Mesenchymal stem cell (in vitro differentiated cells and primary cell): Measurements from ENCODE around the gene MACROH2A1.

Experiments used
- DNase-seq: peaks from one replicate; pipeline ENCODE4 v3.0.0-alpha.2; 2013
- H2AFZ ChIP-seq: one replicate; pipeline ENCODE4 v1.6.1; 2013; ENCODE audit warnings: low read depth, mild to moderate bottlenecking, control low read depth, inconsistent platforms, low read length, moderate library complexity
- H2AK5ac ChIP-seq: 2 replicates; pipeline ENCODE4 v1.6.1; 2013; ENCODE audit warnings: low read length, moderate library complexity, mild to moderate bottlenecking, inconsistent platforms; ENCODE audit not compliant: severe bottlenecking
- H2BK120ac ChIP-seq: one replicate; pipeline ENCODE4 v1.6.1; 2013; ENCODE audit warnings: low read depth, mild to moderate bottlenecking, inconsistent platforms, low read length, moderate library complexity
- H2BK12ac ChIP-seq, 2 experiments: one replicate each; pipeline ENCODE4 v1.6.1; 2013; ENCODE audit warnings: inconsistent platforms in 2 of 2, low read length in 2 of 2, mild to moderate bottlenecking in 2 of 2, moderate library complexity in 2 of 2, control low read depth in 1 of 2
- H2BK15ac ChIP-seq: one replicate; pipeline ENCODE4 v1.6.1; 2013; ENCODE audit warnings: mild to moderate bottlenecking, low read depth, inconsistent platforms; ENCODE audit not compliant: poor library complexity, severe bottlenecking
- H2BK5ac ChIP-seq: 2 replicates; pipeline ENCODE4 v1.6.1; 2013; ENCODE audit warnings: low read depth, mild to moderate bottlenecking, low read length, control low read depth, inconsistent platforms; ENCODE audit not compliant: poor library complexity, severe bottlenecking
- H3K14ac ChIP-seq, 2 experiments: one replicate each; pipeline ENCODE4 v1.6.1; 2013; ENCODE audit warnings: inconsistent platforms in 2 of 2, low read length in 2 of 2, control low read depth in 1 of 2, mild to moderate bottlenecking in 1 of 2, moderate library complexity in 1 of 2
- H3K18ac ChIP-seq, 2 experiments: one replicate each; pipeline ENCODE4 v1.6.1; 2013; ENCODE audit warnings: inconsistent platforms in 2 of 2, low read length in 2 of 2, control low read depth in 1 of 2, low read depth in 1 of 2, mild to moderate bottlenecking in 1 of 2
- H3K23ac ChIP-seq, 2 experiments: one replicate each; pipeline ENCODE4 v1.6.1; 2013; ENCODE audit warnings: inconsistent platforms in 2 of 2, low read length in 2 of 2, mild to moderate bottlenecking in 2 of 2, moderate library complexity in 2 of 2, control low read depth in 1 of 2
- H3K27ac ChIP-seq: 2 replicates; pipeline ENCODE4 v1.5.1; 2013; ENCODE audit warnings: mild to moderate bottlenecking, moderate library complexity, low read length, control low read depth, inconsistent platforms; ENCODE audit not compliant: poor library complexity, severe bottlenecking
- H3K27me3 ChIP-seq, 2 experiments: 2 replicates each; pipeline versions ENCODE4 v1.6.1 to v1.7.0; 2013; ENCODE audit warnings: low read length in 2 of 2, mild to moderate bottlenecking in 2 of 2, moderate library complexity in 2 of 2, control low read depth in 1 of 2, inconsistent platforms in 1 of 2; ENCODE audit not compliant: control insufficient read depth in 1 of 2, insufficient read depth in 1 of 2
- H3K36me3 ChIP-seq, 2 experiments: 2 replicates each; pipeline versions ENCODE4 v1.6.1 to v1.7.0; 2013; ENCODE audit warnings: low read length in 2 of 2, control low read depth in 1 of 2, inconsistent platforms in 1 of 2, low read depth in 1 of 2, mild to moderate bottlenecking in 1 of 2; ENCODE audit not compliant: insufficient read depth in 2 of 2, control insufficient read depth in 1 of 2
- H3K4ac ChIP-seq, 2 experiments: one replicate each; pipeline ENCODE4 v1.6.1; 2013; ENCODE audit warnings: inconsistent platforms in 2 of 2, low read length in 2 of 2, mild to moderate bottlenecking in 2 of 2, moderate library complexity in 2 of 2, control low read depth in 1 of 2, low read depth in 1 of 2
- H3K4me1 ChIP-seq: 2 replicates; pipeline ENCODE4 v1.6.1; 2013; ENCODE audit warnings: low read depth, low read length, control low read depth; ENCODE audit not compliant: control insufficient read depth, insufficient read depth
- H3K4me2 ChIP-seq: 2 replicates; pipeline ENCODE4 v1.6.1; 2013; ENCODE audit warnings: low read length, mild to moderate bottlenecking, inconsistent platforms; ENCODE audit not compliant: poor library complexity, severe bottlenecking
- H3K4me3 ChIP-seq, 2 experiments: 2 replicates each; pipeline versions ENCODE4 v1.5.1 to v1.7.0; 2013; ENCODE audit warnings: low read length in 2 of 2, mild to moderate bottlenecking in 2 of 2, control low read depth in 1 of 2, low read depth in 1 of 2; ENCODE audit not compliant: insufficient read depth in 1 of 2
- H3K79me1 ChIP-seq: replicated peaks from 2 replicates; pipeline ENCODE4 v1.6.1; 2013; ENCODE audit warnings: mild to moderate bottlenecking, control low read depth, low read length, inconsistent platforms; ENCODE audit not compliant: poor library complexity, severe bottlenecking
- H3K9ac ChIP-seq: 2 replicates; pipeline ENCODE4 v1.7.0; 2013; ENCODE audit warnings: mild to moderate bottlenecking, low read length, moderate library complexity
- H3K9me3 ChIP-seq: 2 replicates; pipeline ENCODE4 v1.7.0; 2013; ENCODE audit warnings: mild to moderate bottlenecking, low read length; ENCODE audit not compliant: control insufficient read depth
- H4K8ac ChIP-seq: one replicate; pipeline ENCODE4 v1.6.1; 2013; ENCODE audit warnings: inconsistent platforms, mild to moderate bottlenecking, low read length, moderate library complexity
- H4K91ac ChIP-seq: one replicate; pipeline ENCODE4 v1.6.1; 2013; ENCODE audit warnings: mild to moderate bottlenecking, low read length, inconsistent platforms
- WGBS: methylation state at CpG from one replicate; pipeline ENCODE4 v1.1.7; 2013; ENCODE audit warnings: mixed read lengths; 5-methylcytosine and 5-hydroxymethylcytosine counted together

MACROH2A1 gene

GRCh38 chr5:135295852-135296251 lies 103.2 kb downstream of the MACROH2A1 start:
- no peak overlapping the region for H3K18ac ChIP-seq
- no peak overlapping the region for H4K91ac ChIP-seq
- H2AK5ac ChIP-seq, result no peak overlapping the region
- no peak overlapping the region for H3K23ac ChIP-seq
- H3K79me1 ChIP-seq, result no peaks in the 10 kb centered on the region
- H4K8ac ChIP-seq, result no peak overlapping the region
- H3K27me3 ChIP-seq, result no peaks in the 10 kb centered on the region
- H2BK120ac ChIP-seq, result no peak overlapping the region
- H3K4me3 ChIP-seq, result no peak overlapping the region
- H3K4me2 ChIP-seq, result no peak overlapping the region
- H2BK5ac ChIP-seq, result no peak overlapping the region
- no peak overlapping the region for H2BK12ac ChIP-seq
- no peak overlapping the region for H3K27ac ChIP-seq
- no peak for DNase-seq
- no peak overlapping the region for H2BK15ac ChIP-seq
- H2AFZ ChIP-seq, result no peak overlapping the region
- H3K4me1 ChIP-seq, result no peaks in the 10 kb centered on the region
- H3K4ac ChIP-seq, result no peak overlapping the region
- no peak overlapping the region for H3K9ac ChIP-seq
- no peaks in the 10 kb centered on the region for H3K9me3 ChIP-seq
- WGBS, result no CpG with 5 or more reads among the region's 2 CpGs
- no peak overlapping the region for H3K14ac ChIP-seq
- no peaks in the 10 kb centered on the region for H3K36me3 ChIP-seq

DNA sequence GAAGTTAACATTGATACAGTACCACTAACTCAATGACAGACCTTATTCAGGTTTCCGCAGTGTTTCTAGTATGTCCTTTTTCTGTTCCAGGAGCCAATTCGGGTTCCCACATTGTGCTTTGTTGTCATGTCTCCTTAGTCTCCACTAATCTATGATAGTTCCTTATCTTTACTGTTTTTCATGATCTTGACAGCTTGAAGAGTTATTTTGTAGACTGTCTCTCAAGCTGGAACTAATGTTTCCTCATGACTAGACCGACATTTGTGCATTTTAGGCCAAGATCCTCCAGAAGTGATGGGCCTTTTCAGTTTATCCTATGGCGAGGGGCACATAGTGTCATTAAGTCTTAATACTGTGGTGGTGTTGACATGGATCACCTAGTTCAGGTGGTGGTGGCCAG lies 104.2 kb downstream of the MACROH2A1 start:
- Histone ChIP-seq H3K4ac (no peak overlapping the region), H2AK5ac (no peak overlapping the region), H3K27me3 (no peaks in the 10 kb centered on the region), H3K9me3 (no peaks in the 10 kb centered on the region), H3K4me1 (no peaks in the 10 kb centered on the region), H3K9ac (no peak overlapping the region), H3K4me3 (no peak overlapping the region), H3K23ac (no peak overlapping the region), H3K36me3 (no peaks in the 10 kb centered on the region), H3K14ac (no peak overlapping the region), H3K79me1 (no peaks in the 10 kb centered on the region), H2BK15ac (no peak overlapping the region), H2BK12ac (no peak overlapping the region), H3K27ac (no peak overlapping the region), H3K18ac (no peak overlapping the region), H3K4me2 (no peak overlapping the region), H2BK5ac (no peak overlapping the region), H2BK120ac (no peak overlapping the region), H4K91ac (no peak overlapping the region), H4K8ac (no peak overlapping the region), H2AFZ (no peak overlapping the region)
- 95% methylated on average over 4 of the region's 4 CpGs for WGBS
- no peak for DNase-seq

- Histone ChIP-seq H3K23ac (no peak overlapping the region), H3K4me1 (no peaks in the 10 kb centered on the region), H3K9me3 (peaks cover 4% of the 10 kb centered on the region), H4K91ac (no peak overlapping the region), H3K4ac (no peak overlapping the region), H2BK5ac (no peak overlapping the region), H2AFZ (no peak overlapping the region), H3K4me2 (no peak overlapping the region), H4K8ac (no peak overlapping the region), H3K4me3 (no peak overlapping the region), H3K9ac (no peak overlapping the region), H3K18ac (no peak overlapping the region), H3K27me3 (no peaks in the 10 kb centered on the region), H3K27ac (no peak overlapping the region), H3K36me3 (no peaks in the 10 kb centered on the region), H2BK12ac (no peak overlapping the region), H2BK120ac (no peak overlapping the region), H3K14ac (no peak overlapping the region), H3K79me1 (no peaks in the 10 kb centered on the region), H2BK15ac (no peak overlapping the region), H2AK5ac (no peak overlapping the region)
- WGBS, result no CpG with 5 or more reads among the region's 1 CpG
- no peak for DNase-seq
Measured at GRCh38 chr5:135289651-135290050, 109.4 kb downstream of the MACROH2A1 start.

- peaks cover 4% of the 10 kb centered on the region for H3K9me3 ChIP-seq
- H2BK120ac ChIP-seq, result no peak overlapping the region
- no peak overlapping the region for H2BK12ac ChIP-seq
- no peak overlapping the region for H3K4ac ChIP-seq
- no peak overlapping the region for H3K27ac ChIP-seq
- no peaks in the 10 kb centered on the region for H3K79me1 ChIP-seq
- H3K9ac ChIP-seq, result no peak overlapping the region
- H3K23ac ChIP-seq, result no peak overlapping the region
- no peak overlapping the region for H2BK15ac ChIP-seq
- H2AK5ac ChIP-seq, result no peak overlapping the region
- no peak overlapping the region for H3K4me2 ChIP-seq
- H2BK5ac ChIP-seq, result no peak overlapping the region
- no peaks in the 10 kb centered on the region for H3K27me3 ChIP-seq
- H3K36me3 ChIP-seq, result no peaks in the 10 kb centered on the region
- no peak overlapping the region for H3K4me3 ChIP-seq
- no peak overlapping the region for H3K18ac ChIP-seq
- H4K91ac ChIP-seq, result no peak overlapping the region
- H4K8ac ChIP-seq, result no peak overlapping the region
- WGBS, result 100% methylated on average over 1 of the region's 2 CpGs
- no peaks in the 10 kb centered on the region for H3K4me1 ChIP-seq
- no peak for DNase-seq
- H3K14ac ChIP-seq, result no peak overlapping the region
- no peak overlapping the region for H2AFZ ChIP-seq
Measured at GRCh38 chr5:135287551-135287950, 111.5 kb downstream of the MACROH2A1 start.
